SK-N-SH (cell line): ENCODE data around the gene ZNF607. TPM values are rescaled to one million over a fixed set of nuclear protein-coding genes. Genes with fewer than 3 reads are reported as not detected.

ENCODE experiments used
- CTCF ChIA-PET: fragments of 300-600, 350-600 bp; formaldehyde crosslinking; extraction: SDS; loops from one replicate; lab custom pipeline; 2021; lab: Yijun Ruan, JAX
- POLR2A ChIA-PET: fragments of 350-600 bp; sonication (Branson Sonifier 250); formaldehyde crosslinking; extraction: SDS; loops from one replicate; lab custom pipeline; 2020; ENCODE audit warnings: antibody characterized with exemption, inconsistent platforms; lab: Yijun Ruan, JAX
- DNase-seq: peaks from one replicate; pipeline ENCODE4 v3.0.0; 2012
- H2AFZ ChIP-seq: fragments of 200-600 bp; sonication (generic); 2 replicates; pipeline ENCODE4 v1.8.1; 2016; ENCODE audit warnings: antibody characterized with exemption, mild to moderate bottlenecking, low read depth
- H3F3A ChIP-seq: fragments of 200-600 bp; sonication (generic); replicated peaks from 2 replicates; pipeline ENCODE3; 2016; ENCODE audit warnings: antibody characterized with exemption, mild to moderate bottlenecking; ENCODE audit not compliant: insufficient read depth
- H3K27ac ChIP-seq, 2 experiments: fragments of 200-500 bp in 1 of 2; fragments of 200-600 bp in 1 of 2; sonication (Bioruptor generic) in 1 of 2; sonication (generic), shearing (Covaris generic) in 1 of 2; 2 replicates each; pipeline versions ENCODE4 v1.5.1 to v1.6.1; 2014 to 2016; ENCODE audit warnings: low read depth in 2 of 2, inconsistent platforms in 1 of 2, low read length in 1 of 2, mild to moderate bottlenecking in 1 of 2, mixed read lengths in 1 of 2
- H3K27me3 ChIP-seq: fragments of 200-600 bp; sonication (generic), shearing (Covaris generic); 2 replicates; pipeline ENCODE4 v1.6.1; 2016; ENCODE audit warnings: mixed run types; ENCODE audit not compliant: insufficient read depth
- H3K36me3 ChIP-seq, 2 experiments: fragments of 200-500 bp in 1 of 2; fragments of 200-600 bp in 1 of 2; sonication (Bioruptor generic) in 1 of 2; sonication (generic) in 1 of 2; replicated peaks in 1 of 2; 2 replicates each; pipeline versions ENCODE3 to v1.5.1; 2014 to 2016; ENCODE audit warnings: low read length in 1 of 2, mild to moderate bottlenecking in 1 of 2; ENCODE audit not compliant: insufficient read depth in 2 of 2, control insufficient read depth in 1 of 2
- H3K4me1 ChIP-seq, 2 experiments: fragments of 200-500 bp in 1 of 2; fragments of 200-600 bp in 1 of 2; sonication (Bioruptor generic) in 1 of 2; sonication (generic), shearing (Covaris generic) in 1 of 2; 2 replicates each; pipeline versions ENCODE4 v1.5.1 to v1.6.1; 2014 to 2016; ENCODE audit warnings: low read depth in 1 of 2, low read length in 1 of 2, mixed run types in 1 of 2; ENCODE audit not compliant: insufficient read depth in 2 of 2, control insufficient read depth in 1 of 2
- H3K4me2 ChIP-seq: fragments of 200-600 bp; sonication (generic), shearing (Covaris generic); 2 replicates; pipeline ENCODE4 v1.6.1; 2017; ENCODE audit warnings: mixed run types
- H3K4me3 ChIP-seq, 2 experiments: fragments of 200-500 bp in 1 of 2; fragments of 200-600 bp in 1 of 2; sonication (Bioruptor generic) in 1 of 2; sonication (generic), shearing (Covaris generic) in 1 of 2; 2 replicates each; pipeline versions ENCODE4 v1.5.1 to v1.8.1; 2014 to 2016; ENCODE audit warnings: low read depth in 2 of 2, inconsistent platforms in 1 of 2, low read length in 1 of 2, mild to moderate bottlenecking in 1 of 2, mixed read lengths in 1 of 2, moderate library complexity in 1 of 2
- H3K79me2 ChIP-seq: fragments of 200-600 bp; sonication (generic); 2 replicates; pipeline ENCODE4 v1.8.1; 2017; ENCODE audit warnings: mild to moderate bottlenecking; ENCODE audit not compliant: insufficient read depth
- H3K9ac ChIP-seq: fragments of 200-600 bp; sonication (generic); 2 replicates; pipeline ENCODE4 v1.6.1; 2017; ENCODE audit warnings: mixed run types
- H3K9me2 ChIP-seq: fragments of 200-600 bp; sonication (generic); 2 replicates; pipeline ENCODE4 v1.6.1; 2017; ENCODE audit warnings: mixed run types
- H3K9me3 ChIP-seq: fragments of 200-600 bp; sonication (generic); 2 replicates; pipeline ENCODE4 v1.6.1; 2017; ENCODE audit warnings: mixed run types, mild to moderate bottlenecking, moderate library complexity
- H4K20me1 ChIP-seq: fragments of 200-600 bp; sonication (generic); 2 replicates; pipeline ENCODE4 v1.6.1; 2017; ENCODE audit warnings: mild to moderate bottlenecking, mixed run types; ENCODE audit not compliant: insufficient read depth
- ELF1 ChIP-seq: IDR thresholded peaks from 2 replicates; pipeline ENCODE4 v1.4.0; 2012
- GATA2 ChIP-seq: sonication (generic); formaldehyde crosslinking; IDR thresholded peaks from 2 replicates; pipeline ENCODE4 v1.5.0; 2020; ENCODE audit warnings: mild to moderate bottlenecking, missing genetic modification reagents
- NRF1 ChIP-seq: IDR thresholded peaks from 2 replicates; pipeline ENCODE4 v1.6.1; 2012; ENCODE audit warnings: low read depth, mild to moderate bottlenecking, low read length
- POLR2AphosphoS5 ChIP-seq: IDR thresholded peaks from 2 replicates; pipeline ENCODE4 v1.6.1; 2012; ENCODE audit warnings: low read depth, low read length
- RCOR1 ChIP-seq: fragments of 150-350 bp; IDR thresholded peaks from 2 replicates; pipeline ENCODE4 v1.6.1; 2017; ENCODE audit warnings: antibody characterized with exemption, low read length
- RXRA ChIP-seq: IDR thresholded peaks from 2 replicates; pipeline ENCODE4 v1.4.0; 2012; ENCODE audit warnings: low read depth, mild to moderate bottlenecking, borderline replicate concordance
- SIN3A ChIP-seq: IDR thresholded peaks from 2 replicates; pipeline ENCODE4 v1.6.1; 2012; ENCODE audit warnings: low read depth, mild to moderate bottlenecking, low read length, moderate library complexity, borderline replicate concordance
- SMC3 ChIP-seq: IDR thresholded peaks from 2 replicates; pipeline ENCODE4 v1.6.1; 2012; ENCODE audit warnings: low read depth, low read length, improper control_type of control experiment
- TAF1 ChIP-seq: IDR thresholded peaks from 2 replicates; pipeline ENCODE4 v1.6.1; 2012; ENCODE audit warnings: low read depth, mild to moderate bottlenecking, low read length, moderate library complexity, borderline replicate concordance
- TEAD4 ChIP-seq: IDR thresholded peaks from 2 replicates; pipeline ENCODE4 v1.4.0; 2012; ENCODE audit warnings: mild to moderate bottlenecking, borderline replicate concordance; ENCODE audit not compliant: insufficient read depth
- YY1 ChIP-seq: IDR thresholded peaks from 2 replicates; pipeline ENCODE4 v1.4.0; 2012; ENCODE audit warnings: low read depth, mild to moderate bottlenecking
- WGBS: methylation state at CpG from one replicate; pipeline ENCODE4 v1.1.6; 2017; ENCODE audit warnings: low lambda C conversion rate; 5-methylcytosine and 5-hydroxymethylcytosine counted together
- polyA plus RNA-seq, 3 experiments: library from polyadenylated mRNA; depleted of rRNA; stranded (reverse); fragments of >200 nt; gene quantifications; 2 replicates each; pipeline ENCODE4 v1.2.3, GENCODE V29; 2012

The ZNF607 gene
- polyA plus RNA-seq, 1 of the 3 experiments (the other 2 are of a cell fraction): 2.0 TPM

DNA sequence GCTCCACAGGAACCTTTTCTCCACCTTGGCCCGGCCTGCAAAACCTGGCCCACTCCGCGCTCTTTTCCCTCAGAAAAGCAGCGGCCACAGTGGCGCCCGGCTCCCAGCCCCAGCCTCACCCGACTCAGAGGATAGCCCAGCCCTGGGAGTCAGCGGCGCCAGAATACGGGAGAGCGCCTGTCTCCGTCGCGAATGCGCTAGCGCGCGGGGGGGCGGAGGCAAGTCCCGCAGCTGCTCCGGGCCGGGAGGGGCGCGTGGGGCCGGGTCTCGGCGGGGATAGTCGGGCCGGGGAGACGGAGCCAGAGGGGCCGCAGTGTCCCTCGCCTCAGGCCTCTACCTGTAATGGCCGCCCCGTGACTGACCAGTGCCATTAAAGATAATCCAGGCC, 64.3 kb downstream of the ZNF607 start, which contains the start of gene ZFP30:
ZFP30 (minus strand) TSS at position 165 of the 388 bp plus-strand sequence. CDS start 7,643 bp downstream, outside the sequence.
- no peaks in the 10 kb centered on the region for H4K20me1 ChIP-seq
- TF ChIP-seq SMC3 (no peak), RCOR1 (0 out of 2 replicates have a peak, but pooled peaks have one; percentile 6), TAF1 (0 out of 2 replicates have a peak, but pooled peaks have one; percentile 13), NRF1 (0 out of 2 replicates have a peak, but pooled peaks have one; percentile 51), SIN3A (no peak; the same call in 1 of the 2 replicates), YY1 (peak; percentile 43; the same call in 1 of the 2 replicates), TEAD4 (no peak), POLR2AphosphoS5 (peak; percentile 40), GATA2 (no peak)
- H3K4me3 ChIP-seq: peak within 1 kb of the TSS; percentile 82 to 91
- ChIA-PET POLR2A (interaction anchor here (0.7 to 1.5 kb wide), 4 partner anchors 37 to 578 kb away, joined by 3 to 5 read pairs (median 3); partner anchors contain the start of genes ZNF540, ZNF571 and ZNF793), CTCF (no interaction called here)
- peak within 1 kb of the TSS; percentile 88 for H3K9ac ChIP-seq
- H3K27ac ChIP-seq: peak within 1 kb of the TSS; percentile 80 to 96
- peaks cover 48% of the 10 kb centered on the region for H3K79me2 ChIP-seq
- peaks cover 16% of the 10 kb centered on the region for H3K9me3 ChIP-seq
- H3K9me2 ChIP-seq: no peaks in the 10 kb centered on the region
- DNase-seq: peak; percentile 91
- H3K36me3 ChIP-seq: peaks cover 0 to 31% of the 10 kb centered on the region in 2 experiments
- peak within 1 kb of the TSS; percentile 95 for H2AFZ ChIP-seq
- H3K27me3 ChIP-seq: no peaks in the 10 kb centered on the region
- no peaks in the 10 kb centered on the region; a peak in 1 of 4 replicates for H3K4me1 ChIP-seq
- peak within 1 kb of the TSS; percentile 87 for H3K4me2 ChIP-seq
- peaks cover 9% of the 10 kb centered on the region for H3F3A ChIP-seq
- WGBS: 13% methylated on average over 19 of the region's 34 CpGs

DNA sequence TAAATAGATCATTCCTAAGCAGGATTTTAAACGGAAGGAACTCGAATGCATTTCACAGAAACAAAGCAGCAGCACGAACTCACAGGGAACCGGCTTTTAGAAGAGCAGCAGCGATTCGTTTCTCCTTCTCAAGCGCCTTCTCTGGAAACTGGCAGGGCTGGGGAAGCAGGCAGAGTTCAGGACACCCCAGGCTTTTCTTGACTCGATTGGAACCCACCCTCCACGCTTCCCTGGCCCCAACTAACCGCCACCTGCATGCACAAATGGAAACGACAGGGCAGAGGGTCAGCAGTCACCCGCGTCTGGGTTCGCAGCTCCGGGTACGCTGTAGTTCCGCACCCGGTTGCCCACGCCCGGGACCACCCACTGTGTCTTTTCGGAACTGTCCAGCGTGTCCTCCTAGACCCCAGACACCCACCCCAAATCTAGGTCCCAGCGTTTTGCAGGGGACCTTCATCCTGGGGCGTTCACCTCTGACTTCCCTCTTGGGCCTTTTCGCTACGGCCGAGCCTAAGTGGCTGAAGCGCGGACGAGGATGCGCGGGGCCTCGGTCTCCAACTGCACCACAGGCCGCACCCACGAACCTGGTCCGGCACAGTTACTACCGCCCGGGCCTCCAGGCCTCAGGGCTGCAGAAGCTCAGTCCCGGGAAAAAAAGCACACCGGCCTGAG, 64.8 kb downstream of the ZNF607 start:
- 0 out of 2 replicates have a peak, but pooled peaks have one; percentile 8 for TF ChIP-seq ELF1
- no peak for TF ChIP-seq RXRA
- Histone ChIP-seq H3K9me2 (no peaks in the 10 kb centered on the region), H2AFZ (peak overlapping the region; percentile 95), H3K27me3 (no peaks in the 10 kb centered on the region), H3K4me3 (peak overlapping the region; percentile 82 to 91), H3K9ac (peak overlapping the region; percentile 88), H3K79me2 (peaks cover 53% of the 10 kb centered on the region), H3K4me1 (no peaks in the 10 kb centered on the region; a peak in 1 of 4 replicates), H3F3A (peaks cover 9% of the 10 kb centered on the region), H3K4me2 (peak overlapping the region; percentile 87), H3K27ac (peak overlapping the region; percentile 80 to 96), H3K36me3 (peaks cover 0 to 35% of the 10 kb centered on the region in 2 experiments), H4K20me1 (no peaks in the 10 kb centered on the region), H3K9me3 (peaks cover 16% of the 10 kb centered on the region)
- peak; percentile 58 for DNase-seq
- ChIA-PET CTCF (no interaction called here), POLR2A (interaction anchor here (0.7 to 1.5 kb wide), 4 partner anchors 38 to 577 kb away, joined by 3 to 5 read pairs (median 3); partner anchors contain the start of genes ZNF540, ZNF571 and ZNF793)
- 2% methylated on average over 38 of the region's 40 CpGs for WGBS
